Retinal pigment epithelial cell (primary cell): ENCODE data around the gene RPS6KA5.
"Not testable (repeated sequence)": the region's sequence is repeated elsewhere in the genome, so short reads cannot be mapped to it uniquely, and the experiment has no call there.

Experiments
- DNase-seq: peaks from one replicate; pipeline ENCODE4 v3.0.0-alpha.2; 2010; ENCODE audit warnings: low read depth
- H3K4me3 ChIP-seq: 2 replicates; pipeline ENCODE4 v1.5.1; 2011; ENCODE audit warnings: mild to moderate bottlenecking, low read length, control low read depth, moderate library complexity
- TF ChIP-seq, protein P1 (sequence below): conservative IDR thresholded peaks from 2 replicates; pipeline ENCODE4 v1.5.1; 2011; ENCODE audit warnings: low read depth, low read length, control low read depth, inconsistent platforms

The RPS6KA5 gene

GRCh38 chr14:90963343-90963742, 97.1 kb downstream of the RPS6KA5 start:
- TF ChIP-seq, protein P1, sequence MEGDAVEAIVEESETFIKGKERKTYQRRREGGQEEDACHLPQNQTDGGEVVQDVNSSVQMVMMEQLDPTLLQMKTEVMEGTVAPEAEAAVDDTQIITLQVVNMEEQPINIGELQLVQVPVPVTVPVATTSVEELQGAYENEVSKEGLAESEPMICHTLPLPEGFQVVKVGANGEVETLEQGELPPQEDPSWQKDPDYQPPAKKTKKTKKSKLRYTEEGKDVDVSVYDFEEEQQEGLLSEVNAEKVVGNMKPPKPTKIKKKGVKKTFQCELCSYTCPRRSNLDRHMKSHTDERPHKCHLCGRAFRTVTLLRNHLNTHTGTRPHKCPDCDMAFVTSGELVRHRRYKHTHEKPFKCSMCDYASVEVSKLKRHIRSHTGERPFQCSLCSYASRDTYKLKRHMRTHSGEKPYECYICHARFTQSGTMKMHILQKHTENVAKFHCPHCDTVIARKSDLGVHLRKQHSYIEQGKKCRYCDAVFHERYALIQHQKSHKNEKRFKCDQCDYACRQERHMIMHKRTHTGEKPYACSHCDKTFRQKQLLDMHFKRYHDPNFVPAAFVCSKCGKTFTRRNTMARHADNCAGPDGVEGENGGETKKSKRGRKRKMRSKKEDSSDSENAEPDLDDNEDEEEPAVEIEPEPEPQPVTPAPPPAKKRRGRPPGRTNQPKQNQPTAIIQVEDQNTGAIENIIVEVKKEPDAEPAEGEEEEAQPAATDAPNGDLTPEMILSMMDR: no peak
- H3K4me3 ChIP-seq: no peak overlapping the region
- no peak for DNase-seq

- TF ChIP-seq, protein P1: no peak
- no peak for DNase-seq
- H3K4me3 ChIP-seq: no peak overlapping the region
These were observed 97.8 kb downstream of the RPS6KA5 start for GRCh38 chr14:90962505-90963109.

GRCh38 chr14:90960818-90961217, 99.6 kb downstream of the RPS6KA5 start:
- no peak for DNase-seq
- TF ChIP-seq, protein P1: no peak
- no peak overlapping the region for H3K4me3 ChIP-seq

- no peak overlapping the region for H3K4me3 ChIP-seq
- TF ChIP-seq, protein P1: no peak
- no peak for DNase-seq
These were observed 101.1 kb downstream of the RPS6KA5 start for GRCh38 chr14:90959344-90959743.

GRCh38 chr14:90956273-90956672, 104.2 kb downstream of the RPS6KA5 start:
- H3K4me3 ChIP-seq: no peak overlapping the region
- DNase-seq: no peak
- TF ChIP-seq, protein P1: no peak

- DNase-seq, H3K4me3 ChIP-seq: not testable (repeated sequence)
These were observed 106.8 kb downstream of the RPS6KA5 start for GRCh38 chr14:90953643-90954042.

DNA sequence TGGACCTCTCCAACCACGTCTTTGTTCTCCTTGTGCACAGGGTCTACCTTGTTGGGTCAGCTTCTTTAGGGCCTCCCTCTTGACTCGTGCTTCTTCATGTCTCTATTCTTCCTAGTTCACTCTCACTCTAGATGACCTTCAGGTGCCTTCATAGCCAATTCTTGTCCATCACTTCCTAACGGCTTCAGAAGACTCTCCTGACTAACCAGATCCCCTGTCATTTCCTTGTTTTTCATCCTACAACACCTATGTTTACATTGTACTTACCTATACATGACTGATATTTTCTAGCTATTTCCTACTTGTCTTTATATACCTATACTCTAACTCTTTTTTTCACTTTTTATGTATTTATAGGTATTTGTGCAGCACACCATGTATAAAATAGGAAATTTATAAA, 117.1 kb downstream of the RPS6KA5 start:
- TF ChIP-seq, protein P1: no peak
- H3K4me3 ChIP-seq: no peak overlapping the region
- no peak for DNase-seq

DNA sequence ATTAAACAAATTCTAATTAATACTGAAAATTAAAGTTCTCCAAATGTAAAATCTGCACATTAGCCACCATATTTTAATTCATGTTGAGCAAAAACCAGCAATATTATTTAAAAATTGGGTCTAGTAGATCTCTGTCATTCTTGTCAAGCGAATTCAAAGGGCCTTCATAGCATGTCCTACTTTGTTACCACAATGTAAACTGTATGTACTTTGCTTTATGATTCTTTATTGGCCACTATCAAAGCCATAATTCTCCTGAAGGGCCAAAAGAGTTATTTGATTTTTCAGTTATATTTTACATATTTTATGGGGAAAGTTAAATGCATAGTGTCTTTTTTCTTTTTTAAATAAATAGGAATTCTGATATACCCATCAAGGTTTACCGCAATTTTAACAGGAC, 117.9 kb downstream of the RPS6KA5 start:
- no peak for DNase-seq

More for the DNA sequence above, 117.9 kb downstream of the RPS6KA5 start:
- TF ChIP-seq, protein P1: no peak
- no peak overlapping the region for H3K4me3 ChIP-seq
